GM11168 (cell line): ENCODE results near the gene LGALS3BP.
"Not testable (repeated sequence)": the region's sequence is repeated elsewhere in the genome, so short reads cannot be mapped to it uniquely, and the experiment has no call there.

Experiments
- in situ Hi-C: fragments of 300-500 bp; cut with MboI; formaldehyde crosslinking; loops from one replicate; pipeline ENCODE4 v1.12.0; 2022; ENCODE audit warnings: low sequenced_read_pairs; ENCODE audit not compliant: unreplicated experiment

Gene LGALS3BP

DNA sequence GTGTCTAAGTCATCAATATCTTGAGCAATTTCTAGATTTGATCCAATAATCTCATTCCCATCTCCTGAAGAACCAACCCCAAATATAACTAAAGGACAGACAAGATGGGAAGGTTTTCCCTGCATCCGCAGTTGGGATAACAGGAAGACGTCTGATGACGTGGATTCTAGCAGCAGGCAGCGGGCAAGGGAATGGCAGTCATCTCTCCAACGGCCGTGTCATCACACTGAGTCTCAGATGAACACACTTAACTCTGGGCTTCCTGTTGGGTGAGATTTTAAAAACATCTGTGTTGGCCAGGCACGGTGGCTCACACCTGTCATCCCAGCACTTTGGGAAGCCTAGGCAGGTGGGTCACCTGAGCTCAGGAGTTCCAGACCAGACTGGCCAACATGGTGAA, 33.6 kb downstream of the LGALS3BP start:
- in situ Hi-C loops = no loop called here

DNA sequence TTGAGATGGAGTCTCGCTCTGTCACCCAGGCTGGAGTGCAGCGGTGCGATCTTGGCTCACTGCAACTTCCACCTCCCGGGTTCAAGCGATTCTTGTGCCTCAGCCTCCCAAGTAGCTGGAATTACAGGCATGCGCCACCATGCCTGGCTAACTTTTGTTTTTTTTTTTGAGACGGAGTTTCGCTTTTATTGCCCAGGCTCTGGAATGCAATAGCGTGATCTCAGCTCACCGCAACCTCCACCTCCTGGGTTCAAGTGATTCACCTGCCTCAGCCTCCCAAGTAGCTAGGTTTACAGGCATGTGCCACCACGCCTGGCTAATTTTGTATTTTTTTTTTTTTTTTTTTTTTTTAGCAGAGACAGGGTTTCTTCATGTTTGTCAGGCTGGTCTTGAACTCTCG, 34.3 kb downstream of the LGALS3BP start:
- in situ Hi-C loops = not testable (repeated sequence)

DNA sequence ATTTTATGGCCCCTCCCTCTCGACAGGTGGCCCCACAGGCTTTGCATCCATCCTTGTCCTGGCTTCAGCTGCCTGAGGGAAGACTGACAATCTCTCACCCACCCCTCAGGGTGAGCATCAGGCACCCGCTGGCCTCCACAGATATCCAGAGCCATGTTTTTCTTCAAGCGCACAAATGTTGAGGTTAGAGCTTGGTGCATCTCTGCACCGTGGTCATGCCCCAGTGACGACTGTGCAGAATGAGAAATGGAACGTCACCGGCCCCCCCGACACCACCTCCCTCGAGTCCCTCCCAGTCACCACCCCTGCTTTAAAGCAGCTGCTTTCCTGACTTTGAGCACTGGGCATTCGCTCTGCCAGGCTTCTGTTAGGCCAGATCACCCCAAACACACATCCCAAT, 34.8 kb downstream of the LGALS3BP start:
- in situ Hi-C loops = no loop called here

DNA sequence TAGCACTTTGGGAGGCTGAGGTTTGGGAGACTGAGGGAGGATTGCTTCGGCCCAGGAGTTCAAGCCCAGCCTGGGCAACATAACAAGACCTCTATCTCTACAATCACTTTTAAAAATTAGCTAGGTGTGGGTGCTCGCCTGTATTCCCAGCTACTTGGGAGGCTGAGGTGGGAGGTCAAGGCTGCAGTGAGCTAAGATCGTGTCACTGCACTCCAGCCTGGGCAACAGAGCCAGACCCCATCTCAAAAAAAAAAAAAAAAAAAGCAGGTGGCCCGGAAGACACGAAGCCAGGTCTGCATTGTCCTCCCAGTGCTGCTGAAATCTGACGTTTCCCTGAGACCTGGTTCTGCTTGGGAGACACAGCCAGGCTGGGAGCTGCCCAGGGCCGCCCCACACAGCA, 35.7 kb downstream of the LGALS3BP start:
- in situ Hi-C loops = no loop called here

DNA sequence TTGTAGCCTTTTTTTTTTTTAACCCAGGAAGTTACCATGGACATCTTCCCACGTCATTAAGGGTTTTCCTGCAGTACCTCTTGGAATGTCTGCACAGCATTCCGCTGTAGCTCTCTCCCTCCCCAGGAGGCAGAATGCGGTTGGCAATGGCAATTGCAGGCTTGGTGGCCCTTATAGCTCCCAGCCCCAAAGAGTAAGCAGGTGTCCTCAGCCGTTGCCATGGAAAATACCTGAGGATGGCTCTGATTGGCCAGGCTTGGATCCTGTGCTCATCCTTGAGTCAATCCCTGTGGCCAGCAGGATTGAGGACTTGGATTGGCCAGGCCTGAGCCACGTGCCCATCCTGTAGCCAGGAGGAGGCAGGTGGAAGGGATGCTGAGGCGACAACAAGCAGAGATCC, 39.0 kb downstream of the LGALS3BP start:
- in situ Hi-C loops = no loop called here

DNA sequence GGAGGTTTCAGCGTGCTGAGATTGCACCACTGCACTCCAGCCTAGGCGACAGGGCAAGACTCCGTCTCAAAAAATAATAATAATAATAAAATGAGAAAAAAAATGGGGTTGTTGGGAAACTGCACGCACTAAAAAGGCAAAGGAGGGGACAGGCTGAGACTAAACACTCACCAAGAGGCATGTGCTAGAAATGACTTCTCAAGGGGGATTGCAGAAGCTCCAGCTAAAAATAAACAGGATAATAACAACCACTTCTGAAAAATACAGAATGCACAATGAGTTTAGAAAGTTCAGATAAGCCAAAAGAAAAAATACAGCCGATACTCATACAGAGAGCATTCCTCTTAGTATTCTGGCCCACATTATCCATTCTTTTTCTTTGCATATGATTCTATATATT, 39.5 kb downstream of the LGALS3BP start:
- in situ Hi-C loops = no loop called here

DNA sequence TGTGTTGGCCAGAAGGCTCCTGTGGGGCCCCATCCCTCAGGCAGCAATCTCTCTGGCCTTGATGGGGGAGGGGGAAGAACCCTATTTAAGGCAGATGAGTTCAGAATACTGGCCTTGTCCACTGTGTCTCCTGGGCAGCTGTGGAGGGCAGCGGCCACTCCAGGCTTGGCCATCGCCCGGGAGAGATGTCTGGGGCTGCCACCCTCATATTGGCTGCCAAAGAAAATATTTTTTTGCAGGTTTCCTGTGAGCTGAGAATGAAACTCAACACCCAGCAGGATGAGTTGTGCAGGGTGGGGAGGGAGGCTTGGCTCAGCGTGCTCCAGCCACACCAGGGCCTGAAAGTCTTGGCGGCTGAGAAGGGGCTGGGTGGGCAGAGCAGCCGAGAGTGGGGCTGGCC, 40.1 kb downstream of the LGALS3BP start:
- in situ Hi-C loops = no loop called here

DNA sequence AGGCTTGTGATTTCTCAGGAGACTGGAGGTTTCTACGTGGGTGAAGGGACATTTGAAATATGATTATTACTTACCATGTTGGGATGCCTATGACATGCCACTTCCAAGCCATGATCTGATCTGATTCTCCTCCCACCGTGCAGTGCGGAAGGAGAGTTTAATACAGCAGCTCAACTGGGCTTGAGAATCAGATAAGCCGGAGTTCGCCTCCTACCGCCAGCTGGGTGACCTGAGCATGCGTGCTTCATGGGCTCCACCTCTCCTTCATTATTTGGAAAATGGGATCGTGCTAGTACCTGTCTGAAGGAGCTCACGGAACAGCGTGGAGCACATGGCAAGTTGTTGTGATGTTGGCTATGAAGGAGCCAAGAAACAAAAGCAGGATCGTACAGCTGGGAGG, 42.2 kb downstream of the LGALS3BP start:
- in situ Hi-C loops = no loop called here

DNA sequence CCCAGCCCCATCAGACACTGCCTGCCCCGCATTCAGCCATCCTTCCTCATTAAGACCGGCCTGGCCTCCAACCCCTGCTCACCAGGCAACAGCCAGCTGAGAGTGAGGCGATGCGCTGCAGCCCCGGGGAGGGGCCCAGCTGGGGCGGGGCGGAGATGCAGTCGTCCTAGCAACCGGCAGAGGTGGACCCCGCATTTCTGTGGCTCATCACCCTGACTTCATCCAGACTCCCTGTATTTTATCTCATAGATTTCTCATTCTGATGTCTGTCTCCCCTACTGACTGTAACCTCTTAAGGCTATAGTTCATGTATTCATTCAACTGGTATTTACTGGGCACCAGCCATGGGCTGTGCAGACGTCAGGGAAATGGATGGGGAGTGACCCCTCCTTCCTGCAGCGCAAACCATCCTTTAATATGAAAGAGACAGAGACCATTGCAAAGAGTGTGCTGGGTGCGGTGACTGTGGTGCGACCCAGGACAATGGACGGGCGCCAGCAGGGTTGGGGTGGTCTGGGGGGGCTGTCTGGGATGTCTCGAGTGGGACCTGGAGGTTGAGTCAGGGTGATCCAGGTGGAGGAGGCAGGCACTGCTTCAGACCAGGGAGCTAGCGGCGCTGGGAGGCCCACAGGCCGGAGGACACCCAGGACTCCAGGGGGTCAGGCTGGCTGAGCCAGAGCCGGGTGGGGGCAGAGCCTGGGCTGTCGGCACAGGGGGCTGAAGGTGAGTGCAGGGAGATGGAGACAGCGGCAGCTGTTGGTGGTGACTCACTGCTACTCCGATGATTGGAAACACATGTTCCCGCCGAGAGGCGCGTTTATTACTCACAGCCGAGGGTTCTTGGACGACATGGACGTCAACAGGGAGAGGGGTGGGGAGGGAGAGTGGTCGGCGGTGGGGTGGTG, 44.1 kb downstream of the LGALS3BP start:
- in situ Hi-C loops = no loop called here

DNA sequence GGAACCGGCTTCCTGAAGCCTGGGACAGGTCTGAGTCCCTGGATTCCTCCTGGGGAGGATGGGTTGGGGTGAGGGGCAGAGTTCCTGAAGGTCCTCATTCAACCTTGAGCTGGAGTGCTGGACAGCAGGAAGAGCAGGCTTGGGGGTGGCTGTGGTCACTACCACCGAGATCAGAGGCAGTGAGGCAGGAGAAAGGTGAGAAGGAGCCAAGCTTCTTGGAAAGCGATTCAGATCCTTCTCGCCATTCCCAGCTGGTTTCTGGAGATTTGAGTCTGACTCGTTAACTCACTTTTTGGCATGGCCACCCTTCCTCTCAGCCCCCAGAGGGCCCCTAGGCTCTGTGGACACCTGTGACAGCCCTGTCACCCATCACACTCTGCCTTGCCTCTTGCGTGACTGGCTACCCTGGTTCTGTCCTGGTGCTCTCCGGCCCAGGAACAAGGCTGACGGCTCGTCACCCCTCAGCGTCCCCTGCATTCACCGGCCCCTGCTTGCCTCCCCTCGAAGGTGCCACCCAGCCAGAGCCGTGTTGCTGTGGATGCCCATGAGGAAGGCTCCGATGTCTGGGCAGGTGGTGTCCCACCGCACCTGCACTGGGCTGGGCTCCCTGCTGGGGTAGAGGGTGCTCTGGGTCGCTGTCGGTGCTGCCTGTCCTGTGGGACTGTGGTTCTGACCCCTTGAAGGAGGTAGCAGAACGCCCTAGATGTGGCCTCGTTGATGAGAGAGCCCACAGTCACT, 44.9 kb downstream of the LGALS3BP start:
- in situ Hi-C loops = no loop called here

DNA sequence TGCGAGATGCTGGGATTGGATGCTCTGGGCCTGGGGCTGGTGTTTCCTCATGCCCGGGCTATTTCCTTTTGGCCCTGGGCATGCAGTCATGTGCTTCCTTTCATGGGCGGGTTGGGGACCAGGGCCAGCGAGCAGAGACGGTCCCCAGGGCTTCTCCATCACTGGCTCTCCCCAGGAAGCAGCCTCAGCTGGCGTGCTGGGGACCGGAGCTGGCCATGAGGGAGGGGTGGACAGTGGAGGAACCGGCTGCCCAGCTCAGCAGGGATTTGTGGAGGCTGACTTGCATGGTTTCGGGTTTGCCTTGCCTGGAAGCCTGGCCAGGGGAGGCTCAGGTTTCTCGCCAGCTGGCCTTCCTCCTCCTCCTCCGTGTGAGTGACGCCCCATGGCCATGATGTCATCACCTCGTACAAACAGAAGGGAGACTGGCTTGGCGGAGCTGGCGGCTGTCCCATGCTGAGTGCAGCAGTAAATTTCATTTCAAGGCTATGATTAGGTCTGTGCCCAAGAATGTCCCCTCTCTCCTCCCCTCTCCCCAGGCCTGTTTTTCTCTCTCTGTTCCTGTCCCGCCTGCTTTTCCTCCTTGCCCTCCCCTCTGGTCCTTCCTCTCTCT, 45.7 kb downstream of the LGALS3BP start:
- in situ Hi-C loops = no loop called here

DNA sequence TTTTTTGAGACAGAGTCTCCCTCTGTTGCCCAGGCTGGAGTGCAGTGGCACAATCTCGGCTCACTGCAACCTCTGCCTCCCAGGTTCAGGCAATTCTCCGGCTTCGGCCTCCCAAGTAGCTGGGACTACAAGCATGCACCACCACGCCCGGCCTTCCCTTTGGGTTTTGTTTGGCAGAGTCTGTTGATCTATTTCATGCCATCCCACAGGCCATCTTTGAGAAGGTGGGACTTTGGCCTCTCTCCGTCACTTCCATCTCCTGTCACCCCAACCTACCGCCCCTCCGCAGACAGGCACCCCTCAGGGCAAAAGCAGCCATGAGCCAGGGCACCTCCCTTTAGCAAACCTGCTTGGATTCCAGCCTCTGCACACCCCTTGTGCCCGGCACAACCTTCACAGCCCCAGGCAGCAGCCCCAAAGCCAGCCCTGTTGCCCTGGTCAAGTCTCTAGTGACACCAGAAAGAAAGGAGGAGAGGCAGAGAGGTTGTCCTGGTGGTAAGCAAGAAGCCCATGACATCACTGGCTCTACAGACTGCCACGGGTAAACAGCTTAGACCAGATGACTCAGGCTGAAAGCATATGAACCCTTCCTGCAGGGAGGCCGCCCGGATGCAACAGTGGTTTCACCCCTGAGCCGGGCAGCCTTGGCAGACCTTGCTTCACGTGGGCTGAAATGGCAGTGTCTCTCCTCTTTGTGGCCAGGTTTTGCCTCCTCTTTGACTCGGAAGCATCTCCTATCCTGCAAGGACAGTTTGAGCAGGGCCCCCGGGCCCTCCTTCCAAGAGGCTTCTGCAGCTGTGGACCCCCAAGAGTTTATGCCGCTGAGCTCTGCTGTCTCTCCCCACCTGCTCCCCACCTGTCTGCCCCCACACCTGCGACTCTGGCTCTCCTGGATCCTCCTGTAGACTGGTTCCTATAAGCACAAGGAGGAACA, 46.4 kb downstream of the LGALS3BP start:
- in situ Hi-C loops = no loop called here

DNA sequence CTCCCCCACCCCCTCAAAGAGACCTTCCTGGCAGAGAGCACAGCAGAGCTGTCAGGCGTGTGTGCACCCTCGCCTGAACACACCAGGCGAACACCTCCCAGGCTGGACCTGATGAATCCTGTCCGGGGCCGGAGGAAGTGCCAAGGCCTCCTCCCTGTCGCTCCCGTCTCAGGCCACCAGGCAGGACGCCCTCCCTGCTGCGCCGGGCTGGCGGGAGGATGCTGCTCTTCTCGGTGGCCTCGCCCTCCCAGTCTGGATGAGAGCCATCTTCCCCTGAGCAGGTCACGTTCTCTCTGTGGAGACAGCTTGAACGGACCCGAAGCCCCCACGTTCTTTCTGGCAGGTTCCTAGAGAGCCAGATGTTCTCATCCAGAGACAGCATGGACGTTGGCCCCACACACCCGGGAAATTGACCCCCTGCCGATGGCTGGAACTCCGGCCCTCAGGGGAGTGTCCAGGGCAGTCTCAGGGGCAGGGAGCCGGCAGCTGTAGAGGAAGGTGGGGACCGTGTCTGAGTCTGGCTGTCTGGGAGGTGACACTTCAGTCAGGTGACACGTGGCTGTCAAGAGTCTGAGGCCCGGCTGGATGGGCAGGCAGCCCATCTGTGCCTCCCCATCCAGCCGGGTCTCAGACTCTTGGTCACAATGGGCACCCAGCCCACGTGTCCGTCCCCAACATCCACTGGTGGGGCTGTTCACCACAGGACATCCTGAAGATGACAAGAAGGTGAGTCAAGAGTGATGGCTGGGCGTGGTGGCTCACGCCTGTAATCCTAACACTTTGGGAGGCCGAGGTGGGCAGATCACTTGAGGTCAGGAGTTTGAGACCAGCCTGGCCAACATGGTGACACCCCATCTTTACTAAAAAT, 49.6 kb downstream of the LGALS3BP start:
- in situ Hi-C loops = no loop called here

DNA sequence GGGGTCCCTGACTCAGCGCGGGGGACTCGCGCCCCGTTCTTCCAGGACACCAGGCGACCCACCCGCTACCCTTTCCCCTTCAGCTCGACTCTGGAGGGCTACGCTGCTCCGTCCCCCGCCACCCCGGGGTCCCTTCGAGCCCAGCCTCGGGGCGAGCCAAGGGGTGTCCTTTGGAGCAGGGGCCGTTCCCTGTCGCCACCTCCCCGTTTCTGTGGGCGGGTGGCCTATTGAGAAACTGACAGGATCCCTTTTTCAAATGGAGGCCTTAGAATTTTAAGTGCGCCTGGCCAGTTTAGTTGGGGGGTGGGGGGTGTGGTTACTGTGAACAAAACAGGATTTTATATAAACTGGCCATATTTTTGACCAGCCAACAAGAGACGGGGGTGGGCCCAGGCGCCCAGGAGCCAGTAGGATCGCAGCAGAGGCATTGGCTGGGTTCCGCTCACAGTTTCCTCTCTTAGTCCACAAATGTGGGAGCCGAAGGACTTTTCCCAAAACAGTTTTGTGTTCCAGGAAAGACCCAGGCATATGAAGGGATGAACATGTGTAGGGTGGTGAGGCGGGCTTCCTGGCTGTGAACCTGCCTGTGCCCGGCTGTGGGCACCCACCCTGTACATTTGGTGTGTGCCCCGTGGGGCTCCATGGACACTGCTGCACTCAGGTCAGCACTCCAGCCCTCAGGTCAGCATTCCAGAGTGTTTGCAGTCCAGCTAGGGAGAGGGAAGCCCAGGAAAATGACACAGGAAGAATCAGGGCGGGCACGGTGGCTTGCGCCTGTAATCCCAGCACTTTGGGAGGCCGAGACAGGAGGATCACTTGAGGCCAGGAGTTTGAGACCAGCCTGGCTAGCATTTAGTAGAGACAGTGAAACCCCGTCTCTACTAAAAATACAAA, 53.8 kb downstream of the LGALS3BP start:
- in situ Hi-C loops = no loop called here

DNA sequence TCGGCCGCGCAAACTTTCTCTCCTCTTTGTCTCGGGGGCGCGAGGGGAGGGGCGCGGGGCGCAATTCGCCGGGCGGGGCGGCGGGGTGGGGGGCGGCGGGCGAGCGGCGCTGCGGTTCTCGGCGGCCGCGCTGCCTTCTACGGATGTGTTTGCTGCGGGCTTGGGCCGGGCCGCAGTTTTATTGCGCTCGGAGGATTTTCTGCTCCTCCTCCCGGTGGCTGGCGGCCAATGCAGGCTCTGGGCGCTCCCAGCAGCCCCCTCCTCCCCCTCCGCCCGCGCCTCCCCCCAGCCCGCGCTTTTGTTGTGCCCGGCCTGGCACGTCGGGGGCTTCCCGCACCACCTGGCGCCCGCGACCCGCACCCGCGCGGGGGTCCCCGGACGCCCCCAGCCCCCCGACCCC, 54.5 kb downstream of the LGALS3BP start, which contains the start of gene TIMP2:
TIMP2 (minus strand) TSS at position 154 of the 400 bp plus-strand sequence. CDS start 299 bp downstream, outside the sequence.
- in situ Hi-C loops = no loop called here

DNA sequence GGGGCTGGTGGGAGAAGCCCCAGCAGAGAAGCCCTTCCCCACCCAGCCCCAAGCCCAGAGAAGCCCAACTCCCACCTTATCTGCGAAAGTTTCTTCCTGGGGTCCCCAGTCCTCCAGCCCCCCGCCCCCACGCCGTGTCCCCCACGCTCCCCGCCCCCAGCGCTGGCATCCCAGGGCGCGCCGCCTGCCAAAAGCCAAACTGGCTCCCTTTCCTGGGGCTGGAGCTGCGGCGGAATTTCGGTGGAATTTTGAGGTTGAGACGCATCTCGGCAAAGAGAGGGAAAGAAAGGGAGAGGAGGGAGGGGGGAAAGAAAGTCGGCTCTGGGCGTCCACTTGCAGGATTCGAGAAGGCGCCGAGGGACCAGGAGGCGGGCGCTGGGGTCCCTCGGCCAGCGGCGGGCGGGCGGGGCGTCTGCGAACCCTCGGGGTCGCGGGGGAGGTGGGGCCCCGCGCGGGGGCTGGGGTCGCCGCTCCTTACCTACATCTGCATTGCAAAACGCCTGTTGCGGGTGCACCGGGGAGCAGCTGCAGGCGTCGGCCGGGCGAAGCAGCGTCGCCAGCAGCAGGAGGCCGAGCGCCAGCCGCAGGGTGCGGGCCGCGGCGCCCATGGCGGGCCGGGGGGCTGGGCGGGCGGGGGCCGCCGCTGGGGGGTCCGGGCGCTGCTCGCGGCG, 55.1 kb downstream of the LGALS3BP start:
- in situ Hi-C loops = no loop called here

DNA sequence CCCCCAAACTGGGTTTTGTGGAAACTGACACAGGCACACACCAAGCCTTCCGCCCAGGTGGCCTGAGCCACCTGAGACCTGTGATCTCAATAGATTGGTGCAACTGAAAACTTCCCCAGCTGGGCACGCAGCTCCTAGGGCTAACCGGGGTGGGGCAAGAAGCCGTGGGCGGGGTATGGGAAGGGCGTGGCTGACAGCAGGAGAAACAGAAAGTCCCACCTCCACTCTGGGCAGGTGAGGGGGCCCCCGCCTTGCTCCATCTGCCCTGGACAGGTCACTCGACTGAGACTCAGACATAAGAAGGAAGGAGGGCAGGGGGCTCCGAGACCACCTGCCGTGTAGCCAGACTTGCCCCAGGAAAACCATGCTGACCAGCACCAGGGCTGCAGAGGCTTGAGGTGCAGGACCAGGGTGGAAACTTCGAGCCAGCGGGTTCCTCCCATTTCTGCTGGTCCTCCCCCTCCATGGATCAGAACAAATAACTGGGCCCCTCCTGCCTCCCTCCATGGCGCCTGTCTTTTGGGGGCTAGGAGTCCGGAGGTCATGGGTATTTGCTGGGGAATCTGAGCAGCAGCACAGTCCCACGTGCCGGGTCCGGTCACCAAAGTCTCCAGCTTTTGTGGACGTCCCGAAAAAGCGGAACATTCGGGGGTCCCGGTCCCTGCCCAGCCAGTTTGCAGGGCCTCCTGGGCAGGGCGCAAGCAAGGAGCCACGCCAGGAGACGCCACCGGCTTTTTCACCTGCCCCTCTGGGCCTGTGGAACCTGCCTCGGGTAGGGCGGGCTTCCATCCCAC, 55.9 kb downstream of the LGALS3BP start:
- in situ Hi-C loops = no loop called here
